ENCODE data around the gene SYT3.

GRCh38 chr19:50668879-50669278 lies 29.2 kb upstream of the SYT3 start:
- TF ChIP-seq CTCF (conservative IDR thresholded peaks at IDR 0.05; ENCODE audit: low read length) (no peak), EZH2phosphoT487 (IDR thresholded peaks at IDR 0.05; ENCODE audit: borderline replicate concordance, low read depth, low read length) (no peak)

Data from OCI-LY7 (cell line).